ENCODE data around the gene LTC4S. TPM values are rescaled to one million over a fixed set of nuclear protein-coding genes. Genes with fewer than 3 reads are reported as not detected.

Gene LTC4S
- total and polyA plus RNA-seq, 2 donors (not counting 3 experiments of a cell fraction or from before 2014, with no cell fraction given) = 0.95 to 6.3 TPM

DNA sequence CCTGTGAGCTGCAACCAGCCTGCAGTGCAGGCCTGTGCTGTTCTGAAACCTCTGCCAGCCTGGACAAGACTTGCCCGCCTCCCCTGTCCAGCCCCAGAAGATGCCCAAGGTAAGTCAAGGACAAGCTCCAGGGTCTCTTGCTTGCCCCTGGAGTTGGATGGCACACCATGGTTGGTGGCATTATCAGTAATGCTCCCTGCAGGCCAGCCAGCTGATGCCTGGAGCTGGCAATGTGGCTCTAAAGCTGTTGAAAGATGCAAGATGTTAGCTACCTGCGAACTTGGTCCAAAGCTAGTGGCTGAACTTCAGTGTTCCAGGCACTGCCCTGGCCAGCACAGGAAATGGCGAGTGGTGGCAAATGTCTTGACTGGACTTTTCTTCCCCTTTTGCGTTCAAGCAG is 14.0 kb upstream of the LTC4S start:
- CTCF ChIA-PET = interaction anchor here (0.8 to 1.4 kb wide), 2 partner anchors 9 to 17 kb away, joined by 3 to 6 read pairs; no protein-coding TSS in a partner anchor
- Histone ChIP-seq H2AFZ (ENCODE audit: low read depth, low read length) (no peak overlapping the region), H3K79me2 (ENCODE audit: control insufficient read depth, insufficient read depth, low read length) (no peaks in the 10 kb centered on the region), H3K36me3 (ENCODE audit: control insufficient read depth in 2 of 2, extremely low read depth in 1 of 2, insufficient read depth in 2 of 2, low read length in 2 of 2) (peaks cover 3 to 12% of the 10 kb centered on the region in 2 experiments), H4K20me1 (replicated peaks; ENCODE audit: control insufficient read depth, extremely low read depth, insufficient read depth, low read length) (no peaks in the 10 kb centered on the region), H3K9me1 (replicated peaks; ENCODE audit: control insufficient read depth, extremely low read depth, insufficient read depth, low read length) (no peaks in the 10 kb centered on the region), H3K27me3 (ENCODE audit: control insufficient read depth in 2 of 2, insufficient read depth in 2 of 2, low read length in 2 of 2) (no peaks in the 10 kb centered on the region), H3K27ac (ENCODE audit: insufficient read depth, low read depth, low read length) (no peak overlapping the region), H3K4me2 (ENCODE audit: insufficient read depth, low read length) (no peak overlapping the region), H3K9me3 (replicated peaks; ENCODE audit: control insufficient read depth, insufficient read depth, low read length) (no peaks in the 10 kb centered on the region), H3K4me3 (replicated peaks in 1 of 3; ENCODE audit: insufficient read depth in 1 of 3, low read depth in 1 of 3, low read length in 3 of 3) (no peak overlapping the region), H3K9ac (replicated peaks; ENCODE audit: extremely low read depth, insufficient read depth, low read length) (no peak overlapping the region), H3K4me1 (ENCODE audit: control insufficient read depth, extremely low read depth, insufficient read depth, low read length) (peaks cover 14% of the 10 kb centered on the region)
- intact Hi-C loops (cut with micrococcal nuclease) (no loop called here), dilution Hi-C loops (cut with MboI; ENCODE audit: extremely low pct_ligation_motif_present, low sequenced_read_pairs) (no loop called here)
- TF ChIP-seq POLR2A (IDR thresholded peaks at IDR 0.05; ENCODE audit: low read depth, low read length) (no peak), JUN (IDR thresholded peaks at IDR 0.05; ENCODE audit: borderline replicate concordance, insufficient read depth, insufficient read length, low read depth) (no peak), POLR2AphosphoS5 (IDR thresholded peaks at IDR 0.05; ENCODE audit: insufficient read depth, low read depth, low read length) (no peak), GATA2 (IDR thresholded peaks at IDR 0.05; ENCODE audit: insufficient read depth, insufficient read length, low read depth, low read length) (no peak), FOS (IDR thresholded peaks at IDR 0.05; ENCODE audit: borderline replicate concordance, insufficient read depth, low read length) (no peak), MYC (IDR thresholded peaks at IDR 0.05; ENCODE audit: low read depth, low read length) (no peak)
- TF ChIP-seq, protein P1, sequence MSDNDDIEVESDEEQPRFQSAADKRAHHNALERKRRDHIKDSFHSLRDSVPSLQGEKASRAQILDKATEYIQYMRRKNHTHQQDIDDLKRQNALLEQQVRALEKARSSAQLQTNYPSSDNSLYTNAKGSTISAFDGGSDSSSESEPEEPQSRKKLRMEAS (IDR thresholded peaks at IDR 0.05; ENCODE audit: insufficient read depth, insufficient read length) = no peak
- TF ChIP-seq, protein P2, sequence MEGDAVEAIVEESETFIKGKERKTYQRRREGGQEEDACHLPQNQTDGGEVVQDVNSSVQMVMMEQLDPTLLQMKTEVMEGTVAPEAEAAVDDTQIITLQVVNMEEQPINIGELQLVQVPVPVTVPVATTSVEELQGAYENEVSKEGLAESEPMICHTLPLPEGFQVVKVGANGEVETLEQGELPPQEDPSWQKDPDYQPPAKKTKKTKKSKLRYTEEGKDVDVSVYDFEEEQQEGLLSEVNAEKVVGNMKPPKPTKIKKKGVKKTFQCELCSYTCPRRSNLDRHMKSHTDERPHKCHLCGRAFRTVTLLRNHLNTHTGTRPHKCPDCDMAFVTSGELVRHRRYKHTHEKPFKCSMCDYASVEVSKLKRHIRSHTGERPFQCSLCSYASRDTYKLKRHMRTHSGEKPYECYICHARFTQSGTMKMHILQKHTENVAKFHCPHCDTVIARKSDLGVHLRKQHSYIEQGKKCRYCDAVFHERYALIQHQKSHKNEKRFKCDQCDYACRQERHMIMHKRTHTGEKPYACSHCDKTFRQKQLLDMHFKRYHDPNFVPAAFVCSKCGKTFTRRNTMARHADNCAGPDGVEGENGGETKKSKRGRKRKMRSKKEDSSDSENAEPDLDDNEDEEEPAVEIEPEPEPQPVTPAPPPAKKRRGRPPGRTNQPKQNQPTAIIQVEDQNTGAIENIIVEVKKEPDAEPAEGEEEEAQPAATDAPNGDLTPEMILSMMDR (IDR thresholded peaks at IDR 0.05; ENCODE audit: extremely low read depth in 1 of 2, insufficient read depth in 1 of 2, low read depth in 1 of 2, low read length in 2 of 2) = no peak
- no TSS peak for BruUV-seq (replicated peaks)
- POLR2A ChIA-PET = interaction anchor here (0.6 to 1.2 kb wide), 3 partner anchors 16 to 210 kb away, joined by 3 to 5 read pairs (median 3); partner anchors contain the start of gene HNRNPH1
- FAIRE-seq (no peak), DNase-seq (ENCODE audit: low read depth, low spot score) (no peak)

All from endothelial cell of umbilical vein (primary cell).